ENCODE results near the gene CHST9. TPM values are rescaled to one million over a fixed set of nuclear protein-coding genes. Genes with fewer than 3 reads are reported as not detected.

The CHST9 gene
- total and polyA plus RNA-seq, 2 experiments from 2014 or later, result 15.5 to 16.8 TPM

DNA sequence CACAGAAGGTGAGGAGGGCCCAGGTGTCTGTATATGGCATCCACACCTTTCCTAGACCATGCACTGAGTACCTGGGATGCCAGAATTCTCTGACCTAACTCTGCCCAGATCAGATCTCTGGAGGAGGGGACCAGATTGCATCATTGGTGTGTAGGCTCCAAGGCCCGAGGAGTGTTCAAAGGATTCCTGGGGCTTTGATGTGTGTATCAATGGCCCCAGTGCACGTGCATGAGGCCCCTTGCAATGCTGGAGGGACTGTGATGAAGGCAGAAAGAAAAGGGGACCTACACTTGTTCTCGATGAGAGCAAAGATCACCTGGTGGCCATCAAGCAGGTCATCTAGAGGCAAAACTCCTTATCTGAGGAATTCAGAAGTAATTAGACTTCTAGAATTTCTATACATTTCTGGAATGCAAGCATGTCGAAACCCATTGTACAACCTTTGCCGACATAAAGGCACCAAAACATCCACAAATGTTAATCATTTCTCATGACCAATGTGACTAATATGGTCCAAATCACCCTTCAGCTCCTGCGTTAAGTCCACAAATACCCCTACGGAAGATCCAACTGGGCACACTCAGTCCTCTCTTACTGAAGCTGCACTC is 123.5 kb downstream of the CHST9 start:
- Histone ChIP-seq H3K36me3 (ENCODE audit: insufficient read depth) (no peaks in the 10 kb centered on the region), H3K27me3 (ENCODE audit: insufficient read depth) (no peaks in the 10 kb centered on the region), H3K79me2 (replicated peaks; ENCODE audit: insufficient read depth) (no peaks in the 10 kb centered on the region), H4K20me1 (replicated peaks; ENCODE audit: insufficient read depth) (no peaks in the 10 kb centered on the region), H3K4me3 (no peak overlapping the region), H2AFZ (no peak overlapping the region), H3K4me2 (no peak overlapping the region), H3K4me1 (ENCODE audit: insufficient read depth) (peaks cover 8% of the 10 kb centered on the region), H3K9me2 (ENCODE audit: insufficient read depth) (no peaks in the 10 kb centered on the region; the same call in 1 of the 2 replicates), H3F3A (replicated peaks; ENCODE audit: low read depth) (no peaks in the 10 kb centered on the region), H3K27ac (ENCODE audit: low read depth) (no peak overlapping the region)
- Mint-ChIP-seq H3K27ac (no peak overlapping the region), H3K9me3 (peaks cover 4% of the 10 kb centered on the region; the same call in 2 of the 3 replicates), H3K4me1 (peaks cover 20% of the 10 kb centered on the region; the same call in 2 of the 3 replicates), H3K27me3 (ENCODE audit: insufficient read depth, low read depth, poor library complexity) (no peaks in the 10 kb centered on the region), H3K36me3 (ENCODE audit: low read depth) (no peaks in the 10 kb centered on the region; the same call in 2 of the 3 replicates), H3K4me3 (no peak overlapping the region)
- DNase-seq (ENCODE audit: low spot score), result no peak
- ATAC-seq, result no peak
- TF ChIP-seq CREB1 (CRISPR knock-in tag; IDR thresholded peaks at IDR 0.05; ENCODE audit: low read depth), result no peak
- TF ChIP-seq ZNF114 (CRISPR knock-in tag; IDR thresholded peaks at IDR 0.05), result no peak
- no peak for TF ChIP-seq CTCF (conservative IDR thresholded peaks at IDR 0.05; ENCODE audit: low read depth in 2 of 2)
- TF ChIP-seq POLR2AphosphoS5 (IDR thresholded peaks at IDR 0.05; ENCODE audit: low read depth), result no peak
- TF ChIP-seq JUNB (IDR thresholded peaks at IDR 0.05; ENCODE audit: unreplicated experiment), result no peak
- no peak for TF ChIP-seq STAT1 (IDR thresholded peaks at IDR 0.05; ENCODE audit: unreplicated experiment)
- no peak for TF ChIP-seq EZH2 (IDR thresholded peaks at IDR 0.05; ENCODE audit: low read depth, unreplicated experiment)

DNA sequence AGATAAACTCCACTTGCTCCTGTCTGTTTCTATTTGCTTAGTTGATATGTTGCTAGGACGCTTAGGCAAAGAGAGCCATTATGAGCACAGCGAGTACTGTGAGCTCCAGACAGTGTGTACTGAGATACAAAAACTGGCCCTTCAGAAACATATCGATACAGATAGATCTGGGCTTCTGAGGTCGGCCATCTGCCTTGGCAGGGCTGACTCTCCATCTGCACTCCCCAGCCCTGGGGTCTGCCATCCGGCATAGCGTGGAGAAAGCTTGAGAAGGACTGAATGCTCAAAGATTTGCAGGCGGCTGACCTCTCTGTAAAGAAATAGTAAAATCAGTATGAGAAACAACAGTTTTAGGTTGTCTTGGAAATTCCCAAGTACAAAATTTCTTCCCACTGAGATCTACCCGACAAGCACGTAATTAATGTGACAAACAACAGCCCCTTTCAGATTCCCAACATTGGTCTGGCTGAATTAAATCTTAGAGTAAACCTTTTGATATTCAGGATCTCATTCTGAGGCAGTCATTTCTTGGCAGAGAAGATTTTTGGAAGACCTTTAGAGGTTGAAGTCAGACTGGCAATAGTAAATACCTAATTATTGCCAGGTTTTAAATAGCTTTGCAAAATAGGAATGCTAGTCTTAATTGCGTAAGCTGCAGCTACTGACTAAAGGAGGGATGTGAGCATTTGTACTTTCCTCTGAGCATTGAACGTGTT is 127.4 kb downstream of the CHST9 start:
- H2AFZ ChIP-seq, result no peak overlapping the region
- Mint-ChIP-seq H3K4me1 (peaks cover 16% of the 10 kb centered on the region; the same call in 2 of the 3 replicates), H3K36me3 (ENCODE audit: low read depth) (peaks cover under 1% of the 10 kb centered on the region; the same call in 1 of the 3 replicates), H3K27ac (no peak overlapping the region), H3K9me3 (peaks cover under 1% of the 10 kb centered on the region; the same call in 2 of the 3 replicates), H3K4me3 (no peak overlapping the region), H3K27me3 (ENCODE audit: insufficient read depth, low read depth, poor library complexity) (no peaks in the 10 kb centered on the region)
- H3K27me3 ChIP-seq (ENCODE audit: insufficient read depth), result no peaks in the 10 kb centered on the region
- no peaks in the 10 kb centered on the region; the same call in 1 of the 2 replicates for H3K9me2 ChIP-seq (ENCODE audit: insufficient read depth)
- H3K79me2 ChIP-seq (replicated peaks; ENCODE audit: insufficient read depth), result no peaks in the 10 kb centered on the region
- DNase-seq (ENCODE audit: low spot score), result no peak
- H3K27ac ChIP-seq (ENCODE audit: low read depth), result no peak overlapping the region
- H4K20me1 ChIP-seq (replicated peaks; ENCODE audit: insufficient read depth), result no peaks in the 10 kb centered on the region
- peak; percentile 41; the same call in 2 of the 3 replicates for ATAC-seq
- no peaks in the 10 kb centered on the region for H3F3A ChIP-seq (replicated peaks; ENCODE audit: low read depth)
- H3K4me1 ChIP-seq (ENCODE audit: insufficient read depth), result peaks cover 10% of the 10 kb centered on the region
- H3K4me2 ChIP-seq, result no peak overlapping the region
- H3K4me3 ChIP-seq, result no peak overlapping the region
- H3K36me3 ChIP-seq (ENCODE audit: insufficient read depth), result no peaks in the 10 kb centered on the region
- TF ChIP-seq EZH2 (IDR thresholded peaks at IDR 0.05; ENCODE audit: low read depth, unreplicated experiment) (no peak), NANOG (IDR thresholded peaks at IDR 0.05; ENCODE audit: borderline replicate concordance) (no peak), ZNF114 (CRISPR knock-in tag; IDR thresholded peaks at IDR 0.05) (no peak), STAT1 (IDR thresholded peaks at IDR 0.05; ENCODE audit: unreplicated experiment) (no peak), JUNB (IDR thresholded peaks at IDR 0.05; ENCODE audit: unreplicated experiment) (no peak), CTCF (conservative IDR thresholded peaks at IDR 0.05; ENCODE audit: low read depth in 2 of 2) (no peak)
- TF ChIP-seq, protein P1, sequence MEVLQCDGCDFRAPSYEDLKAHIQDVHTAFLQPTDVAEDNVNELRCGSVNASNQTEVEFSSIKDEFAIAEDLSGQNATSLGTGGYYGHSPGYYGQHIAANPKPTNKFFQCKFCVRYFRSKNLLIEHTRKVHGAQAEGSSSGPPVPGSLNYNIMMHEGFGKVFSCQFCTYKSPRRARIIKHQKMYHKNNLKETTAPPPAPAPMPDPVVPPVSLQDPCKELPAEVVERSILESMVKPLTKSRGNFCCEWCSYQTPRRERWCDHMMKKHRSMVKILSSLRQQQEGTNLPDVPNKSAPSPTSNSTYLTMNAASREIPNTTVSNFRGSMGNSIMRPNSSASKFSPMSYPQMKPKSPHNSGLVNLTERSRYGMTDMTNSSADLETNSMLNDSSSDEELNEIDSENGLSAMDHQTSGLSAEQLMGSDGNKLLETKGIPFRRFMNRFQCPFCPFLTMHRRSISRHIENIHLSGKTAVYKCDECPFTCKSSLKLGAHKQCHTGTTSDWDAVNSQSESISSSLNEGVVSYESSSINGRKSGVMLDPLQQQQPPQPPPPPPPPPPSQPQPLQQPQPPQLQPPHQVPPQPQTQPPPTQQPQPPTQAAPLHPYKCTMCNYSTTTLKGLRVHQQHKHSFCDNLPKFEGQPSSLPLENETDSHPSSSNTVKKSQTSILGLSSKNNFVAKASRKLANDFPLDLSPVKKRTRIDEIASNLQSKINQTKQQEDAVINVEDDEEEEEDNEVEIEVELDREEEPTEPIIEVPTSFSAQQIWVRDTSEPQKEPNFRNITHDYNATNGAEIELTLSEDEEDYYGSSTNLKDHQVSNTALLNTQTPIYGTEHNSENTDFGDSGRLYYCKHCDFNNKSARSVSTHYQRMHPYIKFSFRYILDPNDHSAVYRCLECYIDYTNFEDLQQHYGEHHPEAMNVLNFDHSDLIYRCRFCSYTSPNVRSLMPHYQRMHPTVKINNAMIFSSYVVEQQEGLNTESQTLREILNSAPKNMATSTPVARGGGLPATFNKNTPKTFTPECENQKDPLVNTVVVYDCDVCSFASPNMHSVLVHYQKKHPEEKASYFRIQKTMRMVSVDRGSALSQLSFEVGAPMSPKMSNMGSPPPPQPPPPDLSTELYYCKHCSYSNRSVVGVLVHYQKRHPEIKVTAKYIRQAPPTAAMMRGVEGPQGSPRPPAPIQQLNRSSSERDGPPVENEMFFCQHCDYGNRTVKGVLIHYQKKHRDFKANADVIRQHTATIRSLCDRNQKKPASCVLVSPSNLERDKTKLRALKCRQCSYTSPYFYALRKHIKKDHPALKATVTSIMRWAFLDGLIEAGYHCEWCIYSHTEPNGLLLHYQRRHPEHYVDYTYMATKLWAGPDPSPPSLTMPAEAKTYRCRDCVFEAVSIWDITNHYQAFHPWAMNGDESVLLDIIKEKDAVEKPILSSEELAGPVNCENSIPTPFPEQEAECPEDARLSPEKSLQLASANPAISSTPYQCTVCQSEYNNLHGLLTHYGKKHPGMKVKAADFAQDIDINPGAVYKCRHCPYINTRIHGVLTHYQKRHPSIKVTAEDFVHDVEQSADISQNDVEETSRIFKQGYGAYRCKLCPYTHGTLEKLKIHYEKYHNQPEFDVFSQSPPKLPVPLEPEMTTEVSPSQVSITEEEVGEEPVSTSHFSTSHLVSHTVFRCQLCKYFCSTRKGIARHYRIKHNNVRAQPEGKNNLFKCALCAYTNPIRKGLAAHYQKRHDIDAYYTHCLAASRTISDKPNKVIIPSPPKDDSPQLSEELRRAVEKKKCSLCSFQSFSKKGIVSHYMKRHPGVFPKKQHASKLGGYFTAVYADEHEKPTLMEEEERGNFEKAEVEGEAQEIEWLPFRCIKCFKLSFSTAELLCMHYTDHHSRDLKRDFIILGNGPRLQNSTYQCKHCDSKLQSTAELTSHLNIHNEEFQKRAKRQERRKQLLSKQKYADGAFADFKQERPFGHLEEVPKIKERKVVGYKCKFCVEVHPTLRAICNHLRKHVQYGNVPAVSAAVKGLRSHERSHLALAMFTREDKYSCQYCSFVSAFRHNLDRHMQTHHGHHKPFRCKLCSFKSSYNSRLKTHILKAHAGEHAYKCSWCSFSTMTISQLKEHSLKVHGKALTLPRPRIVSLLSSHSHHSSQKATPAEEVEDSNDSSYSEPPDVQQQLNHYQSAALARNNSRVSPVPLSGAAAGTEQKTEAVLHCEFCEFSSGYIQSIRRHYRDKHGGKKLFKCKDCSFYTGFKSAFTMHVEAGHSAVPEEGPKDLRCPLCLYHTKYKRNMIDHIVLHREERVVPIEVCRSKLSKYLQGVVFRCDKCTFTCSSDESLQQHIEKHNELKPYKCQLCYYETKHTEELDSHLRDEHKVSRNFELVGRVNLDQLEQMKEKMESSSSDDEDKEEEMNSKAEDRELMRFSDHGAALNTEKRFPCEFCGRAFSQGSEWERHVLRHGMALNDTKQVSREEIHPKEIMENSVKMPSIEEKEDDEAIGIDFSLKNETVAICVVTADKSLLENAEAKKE (CRISPR knock-in tag; IDR thresholded peaks at IDR 0.05), result no peak
